IMR-90 (cell line): ENCODE data around the gene HSD17B8. TPM values are rescaled to one million over a fixed set of nuclear protein-coding genes. Genes with fewer than 3 reads are reported as not detected.

ENCODE experiments used
- ATAC-seq: fragments of 200-7000 bp; cut with Tn5 transposase; 2 replicates; pipeline ENCODE4 v1.9.1; 2020; ENCODE audit warnings: low read depth, mild to moderate bottlenecking, moderate library complexity
- BruUV-seq: library from RNA; stranded (reverse); fragments of 400-500 nt; replicated peaks from 2 replicates; lab custom pipeline; 2021; lab: Mats Ljungman, UMichigan
- CTCF ChIA-PET: fragments of 300-600 bp; formaldehyde crosslinking; extraction: SDS; loops from one replicate; lab custom pipeline; 2021; ENCODE audit warnings: antibody characterized with exemption; lab: Yijun Ruan, JAX
- POLR2A ChIA-PET: fragments of 300-600 bp; sonication (Branson Sonifier 250); formaldehyde crosslinking; loops from one replicate; lab custom pipeline; 2022; ENCODE audit warnings: antibody characterized with exemption; ENCODE audit not compliant: unreplicated experiment; lab: Charles Lee
- DNase-seq: peaks from one replicate; pipeline ENCODE4 v3.0.0; 2013
- H2AFZ ChIP-seq: replicated peaks from 2 replicates; pipeline ENCODE3; 2013; ENCODE audit warnings: low read length, mild to moderate bottlenecking; ENCODE audit not compliant: poor library complexity
- H2AK5ac ChIP-seq: 2 replicates; pipeline ENCODE4 v1.6.1; 2013; ENCODE audit warnings: low read depth, low read length, inconsistent platforms
- H2AK9ac ChIP-seq: replicated peaks from 2 replicates; pipeline ENCODE3; 2013; ENCODE audit warnings: mild to moderate bottlenecking, low read depth, low read length, moderate library complexity; ENCODE audit not compliant: poor library complexity
- H2BK120ac ChIP-seq: 2 replicates; pipeline ENCODE4 v1.6.1; 2013; ENCODE audit warnings: low read depth, low read length, inconsistent platforms
- H2BK15ac ChIP-seq: 3 replicates; pipeline ENCODE4 v1.6.1; 2013; ENCODE audit warnings: low read depth, low read length, inconsistent platforms
- H2BK20ac ChIP-seq: 2 replicates; pipeline ENCODE4 v1.6.1; 2013; ENCODE audit warnings: low read depth, mild to moderate bottlenecking, inconsistent platforms, low read length, moderate library complexity
- H2BK5ac ChIP-seq: 2 replicates; pipeline ENCODE4 v1.6.1; 2013; ENCODE audit warnings: mild to moderate bottlenecking, low read depth, low read length, inconsistent platforms; ENCODE audit not compliant: poor library complexity, severe bottlenecking
- H3K14ac ChIP-seq: replicated peaks from 2 replicates; pipeline ENCODE4 v1.6.1; 2013; ENCODE audit warnings: low read depth, low read length, inconsistent platforms
- H3K18ac ChIP-seq: 2 replicates; pipeline ENCODE4 v1.6.1; 2013; ENCODE audit warnings: low read depth, low read length, control low read depth
- H3K23ac ChIP-seq: 2 replicates; pipeline ENCODE4 v1.6.1; 2013; ENCODE audit warnings: low read depth, low read length, inconsistent platforms
- H3K27ac ChIP-seq: 2 replicates; pipeline ENCODE4 v1.5.1; 2013; ENCODE audit warnings: mild to moderate bottlenecking, control low read depth, low read length; ENCODE audit not compliant: insufficient read depth
- H3K27me3 ChIP-seq: 2 replicates; pipeline ENCODE4 v1.6.1; 2013; ENCODE audit warnings: low read length; ENCODE audit not compliant: control insufficient read depth, insufficient read depth
- H3K36me3 ChIP-seq: 2 replicates; pipeline ENCODE4 v1.6.1; 2013; ENCODE audit warnings: low read length, mixed read lengths; ENCODE audit not compliant: control insufficient read depth, insufficient read depth
- H3K4ac ChIP-seq: 2 replicates; pipeline ENCODE4 v1.6.1; 2013; ENCODE audit warnings: low read depth, low read length, inconsistent platforms
- H3K4me1 ChIP-seq: 2 replicates; pipeline ENCODE4 v1.6.1; 2013; ENCODE audit warnings: low read length, mixed read lengths; ENCODE audit not compliant: control insufficient read depth, insufficient read depth
- H3K4me2 ChIP-seq: 2 replicates; pipeline ENCODE4 v1.6.1; 2013; ENCODE audit warnings: low read depth, mild to moderate bottlenecking, control low read depth, low read length, moderate library complexity
- H3K4me3 ChIP-seq: 2 replicates; pipeline ENCODE4 v1.5.1; 2013; ENCODE audit warnings: low read depth, mild to moderate bottlenecking, control low read depth, low read length, moderate library complexity; ENCODE audit not compliant: insufficient read depth
- H3K56ac ChIP-seq: 2 replicates; pipeline ENCODE4 v1.6.1; 2013; ENCODE audit warnings: low read length, inconsistent platforms; ENCODE audit not compliant: insufficient read depth; ENCODE audit errors: extremely low read depth
- H3K79me1 ChIP-seq, 2 experiments: 2 replicates each; pipeline ENCODE4 v1.6.1; 2013; ENCODE audit warnings: low read length in 2 of 2, inconsistent platforms in 1 of 2, low read depth in 1 of 2
- H3K9ac ChIP-seq: 2 replicates; pipeline ENCODE4 v1.6.1; 2013; ENCODE audit warnings: low read depth, low read length, control low read depth
- H3K9me1 ChIP-seq: 2 replicates; pipeline ENCODE4 v1.6.1; 2013; ENCODE audit warnings: low read length, inconsistent platforms; ENCODE audit not compliant: insufficient read depth
- H3K9me3 ChIP-seq: 2 replicates; pipeline ENCODE4 v1.6.1; 2013; ENCODE audit warnings: low read length; ENCODE audit not compliant: control insufficient read depth, insufficient read depth
- H4K20me1 ChIP-seq: 2 replicates; pipeline ENCODE4 v1.6.1; 2013; ENCODE audit warnings: low read length, inconsistent platforms; ENCODE audit not compliant: insufficient read depth
- H4K5ac ChIP-seq: 2 replicates; pipeline ENCODE4 v1.6.1; 2013; ENCODE audit warnings: mild to moderate bottlenecking, low read depth, low read length, control low read depth
- H4K8ac ChIP-seq, 2 experiments: 2 replicates each; pipeline ENCODE4 v1.6.1; 2013; ENCODE audit warnings: low read depth in 2 of 2, low read length in 2 of 2, control low read depth in 1 of 2, inconsistent platforms in 1 of 2
- H4K91ac ChIP-seq: 2 replicates; pipeline ENCODE4 v1.6.1; 2013; ENCODE audit warnings: low read depth, low read length, inconsistent platforms; ENCODE audit not compliant: insufficient read depth
- BHLHE40 ChIP-seq: fragments of 150-350 bp; IDR thresholded peaks from 2 replicates; pipeline ENCODE4 v1.6.1; 2016; ENCODE audit warnings: mild to moderate bottlenecking, low read depth, low read length
- CHD1 ChIP-seq: IDR thresholded peaks from 2 replicates; pipeline ENCODE4 v1.6.1; 2012; ENCODE audit warnings: low read depth, low read length, improper control_type of control experiment
- CTCF ChIP-seq: conservative IDR thresholded peaks from 2 replicates; pipeline ENCODE4 v1.5.1; 2012; ENCODE audit warnings: mild to moderate bottlenecking, low read depth, low read length, improper control_type of control experiment
- ELK1 ChIP-seq: fragments of 150-350 bp; IDR thresholded peaks from 2 replicates; pipeline ENCODE4 v1.6.1; 2016; ENCODE audit warnings: low read depth, mild to moderate bottlenecking, low read length, moderate library complexity, borderline replicate concordance
- FOS ChIP-seq: fragments of 150-350 bp; IDR thresholded peaks from 2 replicates; pipeline ENCODE4 v1.6.1; 2016; ENCODE audit warnings: low read depth, low read length
- MAFK ChIP-seq: IDR thresholded peaks from 2 replicates; pipeline ENCODE4 v1.6.1; 2012; ENCODE audit warnings: low read depth, low read length, improper control_type of control experiment
- MAZ ChIP-seq: IDR thresholded peaks from 2 replicates; pipeline ENCODE4 v1.6.1; 2012; ENCODE audit warnings: low read depth, mild to moderate bottlenecking, low read length, improper control_type of control experiment, moderate library complexity, borderline replicate concordance
- NFE2L2 ChIP-seq: fragments of 150-350 bp; IDR thresholded peaks from 2 replicates; pipeline ENCODE4 v1.6.1; 2016; ENCODE audit warnings: low read depth, mild to moderate bottlenecking, low read length
- POLR2A ChIP-seq: IDR thresholded peaks from 2 replicates; pipeline ENCODE4 v1.6.1; 2012; ENCODE audit warnings: mild to moderate bottlenecking, low read depth, low read length
- RAD21 ChIP-seq: IDR thresholded peaks from 2 replicates; pipeline ENCODE4 v1.6.1; 2012; ENCODE audit warnings: low read length, improper control_type of control experiment
- RFX5 ChIP-seq: IDR thresholded peaks from 2 replicates; pipeline ENCODE4 v1.8.0; 2012; ENCODE audit warnings: low read depth, mild to moderate bottlenecking, low read length, moderate library complexity
- SMC3 ChIP-seq: fragments of 150-350 bp; IDR thresholded peaks from 2 replicates; pipeline ENCODE4 v1.6.1; 2016; ENCODE audit warnings: low read depth, mild to moderate bottlenecking, antibody characterized with exemption, low read length, moderate library complexity
- USF2 ChIP-seq: fragments of 150-350 bp; IDR thresholded peaks from 2 replicates; pipeline ENCODE4 v1.6.1; 2017; ENCODE audit warnings: mild to moderate bottlenecking, antibody characterized with exemption, low read length, low read depth
- WGBS, 2 experiments: methylation state at CpG; one replicate each; pipeline versions ENCODE4 v1.1.5 to v1.1.7; 2013; ENCODE audit warnings: missing lambda C conversion rate in 2 of 2; ENCODE audit not compliant: insufficient read length in 1 of 2; ENCODE audit errors: extremely low coverage in 2 of 2; 5-methylcytosine and 5-hydroxymethylcytosine counted together
- dilution Hi-C: fragments of 300-500 bp; cut with HindIII; formaldehyde crosslinking; loops from one replicate; pipeline ENCODE4 v1.14.3; 2018; ENCODE audit warnings: low sequenced_read_pairs; ENCODE audit not compliant: unreplicated experiment
- in situ Hi-C: fragments of 300-500 bp; cut with MboI; formaldehyde crosslinking; loops from 3 replicates; pipeline ENCODE4 v1.14.3; 2019; ENCODE audit warnings: low sequenced_read_pairs, inconsistent platforms, mixed read lengths
- intact Hi-C: fragments of 100-400 bp; cut with micrococcal nuclease; formaldehyde crosslinking; loops from 2 replicates; pipeline ENCODE4 v1.10.0; 2022
- polyA plus RNA-seq, 3 experiments: library from polyadenylated mRNA; depleted of rRNA; stranded (reverse); fragments of >200 nt; gene quantifications; 2 replicates each; pipeline ENCODE4 v1.2.3, GENCODE V29; 2012; ENCODE audit warnings: low replicate concordance in 1 of 3
- total RNA-seq: library from RNA; depleted of rRNA; stranded (reverse); fragments of >200 nt; gene quantifications from 2 replicates; pipeline ENCODE4 v1.2.3, GENCODE V29; 2012

HSD17B8 gene
- total and polyA plus RNA-seq, 2 of the 4 experiments (the other 2 are of a cell fraction), result 1.6 to 4.3 TPM

GRCh38 chr6:33200219-33201146 lies 4.0 kb upstream of the HSD17B8 start, which contains the start of the genes RXRB and SLC39A7:
Gene RXRB, minus strand, starts transcription at chr6:33200665. Its CDS starts 189 bp downstream, at chr6:33200476.
Gene SLC39A7, plus strand, starts transcription at chr6:33200867. Its CDS starts 379 bp downstream, at chr6:33201246.
- H4K5ac ChIP-seq, result peak within 1 kb of the TSS; percentile 92
- H3K4me1 ChIP-seq, result peaks cover 20% of the 10 kb centered on the region
- no peaks in the 10 kb centered on the region for H3K9me3 ChIP-seq
- ChIA-PET CTCF (no interaction called here), POLR2A (no interaction called here)
- H3K4me2 ChIP-seq, result peak within 1 kb of the TSS; percentile 99
- peak within 1 kb of the TSS; percentile 94 for H2BK120ac ChIP-seq
- peak within 1 kb of the TSS; percentile 95 for H3K27ac ChIP-seq
- no peaks in the 10 kb centered on the region for H3K27me3 ChIP-seq
- peak within 1 kb of the TSS; percentile 99 for H3K4ac ChIP-seq
- H3K14ac ChIP-seq, result peak within 1 kb of the TSS; percentile 100
- dilution Hi-C loops (no loop called here), intact Hi-C loops (loop anchor here (2.0 kb wide), 2 partner anchors 48 to 228 kb away; no protein-coding TSS in a partner anchor), in situ Hi-C loops (no loop called here)
- peaks cover 22 to 91% of the 10 kb centered on the region in 2 experiments; a peak in 3 of 4 replicates for H3K79me1 ChIP-seq
- peak within 1 kb of the TSS; percentile 80; the same call in 2 of the 3 replicates for H2BK15ac ChIP-seq
- peak within 1 kb of the TSS; percentile 99 for H3K23ac ChIP-seq
- peak within 1 kb of the TSS; percentile 73 for H3K4me3 ChIP-seq
- peak within 1 kb of the TSS; percentile 89 for H3K18ac ChIP-seq
- H4K20me1 ChIP-seq, result peaks cover 60% of the 10 kb centered on the region; the same call in 1 of the 2 replicates
- peak within 1 kb of the TSS; percentile 81 to 100 for H4K8ac ChIP-seq
- ATAC-seq (peak; percentile 77), DNase-seq (peak; percentile 99)
- BruUV-seq, result no TSS peak
- 0% methylated on average over 8 of the region's 68 CpGs; no CpG with 5 or more reads in 1 of the 2 experiments for WGBS, 2 experiments
- peak within 1 kb of the TSS; percentile 99 for H2AFZ ChIP-seq
- H2BK20ac ChIP-seq, result peak within 1 kb of the TSS; percentile 77
- peak within 1 kb of the TSS; percentile 99 for H4K91ac ChIP-seq
- H2BK5ac ChIP-seq, result peak within 1 kb of the TSS; percentile 97
- H3K9ac ChIP-seq, result peak within 1 kb of the TSS; percentile 98
- peak within 1 kb of the TSS; percentile 99 for H2AK5ac ChIP-seq
- peak within 1 kb of the TSS; percentile 100 for H3K56ac ChIP-seq
- peak within 1 kb of the TSS; percentile 100 for H2AK9ac ChIP-seq
- H3K9me1 ChIP-seq, result peaks cover 29% of the 10 kb centered on the region
- peaks cover 40% of the 10 kb centered on the region for H3K36me3 ChIP-seq
- TF ChIP-seq MAZ (no peak; the same call in 1 of the 2 replicates), ELK1 (no peak), CTCF (no peak), BHLHE40 (no peak), MAFK (no peak), POLR2A (peak; percentile 92), RAD21 (no peak), NFE2L2 (no peak), USF2 (no peak; the same call in 1 of the 2 replicates), FOS (no peak), CHD1 (no peak; the same call in none of the 2 replicates), SMC3 (no peak), RFX5 (no peak)
